Lower leg skin (tissue), 4 donors: ENCODE results near the gene ALDH3B2. TPM values are rescaled to one million over a fixed set of nuclear protein-coding genes. Genes with fewer than 3 reads are reported as not detected.

Experiments used
- DNase-seq, 2 donors: peaks; one replicate each; pipeline ENCODE4 v3.0.0-alpha.2; 2019; ENCODE audit warnings: low spot score in 2 of 2
- H3K4me3 ChIP-seq: fragments of 200-600 bp; sonication (generic); 2 replicates; pipeline ENCODE4 v1.5.1; 2017; ENCODE audit warnings: mild to moderate bottlenecking, low read depth; ENCODE audit not compliant: poor library complexity, severe bottlenecking
- POLR2A ChIP-seq, 2 donors: fragments of 450-650 bp; IDR thresholded peaks; one replicate each; pipeline ENCODE4 v1.6.1; 2016 to 2017; ENCODE audit warnings: antibody characterized with exemption in 2 of 2, mild to moderate bottlenecking in 1 of 2, moderate library complexity in 1 of 2
- WGBS, 2 donors: methylation state at CpG; one replicate each; pipeline ENCODE4 v1.1.5; 2018; 5-methylcytosine and 5-hydroxymethylcytosine counted together
- intact Hi-C: fragments of 100-400 bp; cut with DNase I; formaldehyde crosslinking; loops from one replicate; pipeline ENCODE4 v1.15.0; 2023; ENCODE audit warnings: low total_unique reads
- total RNA-seq, 4 donors: library from RNA; depleted of rRNA; stranded (reverse); fragments of >200 nt; gene quantifications; one replicate each; pipeline ENCODE4 v1.1.0, GENCODE V29; 2016
- TF ChIP-seq, protein P1 (sequence below), 3 donors: fragments of 450-650 bp; IDR thresholded peaks; one replicate each; pipeline ENCODE4 v1.5.1; 2016; ENCODE audit warnings: antibody characterized with exemption in 3 of 3, mild to moderate bottlenecking in 3 of 3, moderate library complexity in 2 of 3

The ALDH3B2 gene
- total RNA-seq, 4 donors from 2014 or later: 127 to 221 (median 170) TPM

DNA sequence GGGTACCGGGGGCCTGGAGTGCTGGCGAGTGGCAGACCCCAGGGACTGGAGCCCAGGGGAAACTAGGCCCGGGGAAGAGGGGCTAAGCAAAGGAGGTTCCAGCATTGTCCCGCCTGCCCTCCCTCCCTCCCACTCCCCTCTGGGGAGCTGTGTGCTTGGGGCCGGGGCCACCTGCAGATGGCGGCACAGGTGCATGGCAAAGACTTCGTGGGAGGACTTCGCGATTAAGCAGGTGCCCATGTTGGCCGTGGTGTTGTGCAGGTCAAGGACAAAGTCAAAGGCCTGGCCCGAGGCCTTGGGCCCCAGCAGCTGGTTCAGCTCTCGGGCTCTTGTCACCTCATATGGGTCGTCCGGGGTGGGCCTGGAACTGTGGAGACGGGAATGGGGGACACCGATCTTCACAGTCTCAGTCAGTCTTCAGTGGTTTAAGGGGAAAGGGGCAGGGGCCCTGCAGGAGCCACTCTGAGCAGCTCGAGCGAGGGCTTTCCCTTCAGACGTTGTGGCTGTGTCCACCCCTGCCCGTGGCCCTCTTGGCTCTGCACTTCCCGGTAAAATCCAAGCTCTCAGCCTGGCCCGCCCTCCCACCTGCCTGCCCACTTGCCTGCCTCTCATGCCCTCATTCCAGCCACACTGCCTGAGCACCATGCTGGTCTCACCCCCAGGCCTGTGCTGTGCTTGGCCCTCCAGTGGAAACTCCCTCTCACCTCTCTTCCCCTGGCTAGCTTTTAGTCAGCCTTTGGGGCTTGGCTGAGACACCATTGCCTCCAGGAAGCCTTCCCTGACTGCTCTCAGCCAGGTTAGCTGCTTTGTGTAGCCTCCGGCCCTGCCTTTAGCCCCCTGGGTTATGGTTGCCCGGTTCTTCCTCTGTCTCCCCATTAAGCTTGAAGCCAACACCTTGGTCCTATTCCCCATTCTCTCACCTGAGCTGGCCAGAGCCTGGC is 28.6 kb downstream of the ALDH3B2 start:
- no peak overlapping the region for H3K4me3 ChIP-seq
- DNase-seq: peak in 1 of 2 donors; percentile 68
- TF ChIP-seq, protein P1, sequence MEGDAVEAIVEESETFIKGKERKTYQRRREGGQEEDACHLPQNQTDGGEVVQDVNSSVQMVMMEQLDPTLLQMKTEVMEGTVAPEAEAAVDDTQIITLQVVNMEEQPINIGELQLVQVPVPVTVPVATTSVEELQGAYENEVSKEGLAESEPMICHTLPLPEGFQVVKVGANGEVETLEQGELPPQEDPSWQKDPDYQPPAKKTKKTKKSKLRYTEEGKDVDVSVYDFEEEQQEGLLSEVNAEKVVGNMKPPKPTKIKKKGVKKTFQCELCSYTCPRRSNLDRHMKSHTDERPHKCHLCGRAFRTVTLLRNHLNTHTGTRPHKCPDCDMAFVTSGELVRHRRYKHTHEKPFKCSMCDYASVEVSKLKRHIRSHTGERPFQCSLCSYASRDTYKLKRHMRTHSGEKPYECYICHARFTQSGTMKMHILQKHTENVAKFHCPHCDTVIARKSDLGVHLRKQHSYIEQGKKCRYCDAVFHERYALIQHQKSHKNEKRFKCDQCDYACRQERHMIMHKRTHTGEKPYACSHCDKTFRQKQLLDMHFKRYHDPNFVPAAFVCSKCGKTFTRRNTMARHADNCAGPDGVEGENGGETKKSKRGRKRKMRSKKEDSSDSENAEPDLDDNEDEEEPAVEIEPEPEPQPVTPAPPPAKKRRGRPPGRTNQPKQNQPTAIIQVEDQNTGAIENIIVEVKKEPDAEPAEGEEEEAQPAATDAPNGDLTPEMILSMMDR (IDR thresholded peaks at IDR 0.05): no peak
- TF ChIP-seq POLR2A (IDR thresholded peaks at IDR 0.05): no peak
- intact Hi-C loops: no loop called here
- WGBS, 2 donors: 82 to 86% methylated on average over 18 to 22 of the region's 24 CpGs

DNA sequence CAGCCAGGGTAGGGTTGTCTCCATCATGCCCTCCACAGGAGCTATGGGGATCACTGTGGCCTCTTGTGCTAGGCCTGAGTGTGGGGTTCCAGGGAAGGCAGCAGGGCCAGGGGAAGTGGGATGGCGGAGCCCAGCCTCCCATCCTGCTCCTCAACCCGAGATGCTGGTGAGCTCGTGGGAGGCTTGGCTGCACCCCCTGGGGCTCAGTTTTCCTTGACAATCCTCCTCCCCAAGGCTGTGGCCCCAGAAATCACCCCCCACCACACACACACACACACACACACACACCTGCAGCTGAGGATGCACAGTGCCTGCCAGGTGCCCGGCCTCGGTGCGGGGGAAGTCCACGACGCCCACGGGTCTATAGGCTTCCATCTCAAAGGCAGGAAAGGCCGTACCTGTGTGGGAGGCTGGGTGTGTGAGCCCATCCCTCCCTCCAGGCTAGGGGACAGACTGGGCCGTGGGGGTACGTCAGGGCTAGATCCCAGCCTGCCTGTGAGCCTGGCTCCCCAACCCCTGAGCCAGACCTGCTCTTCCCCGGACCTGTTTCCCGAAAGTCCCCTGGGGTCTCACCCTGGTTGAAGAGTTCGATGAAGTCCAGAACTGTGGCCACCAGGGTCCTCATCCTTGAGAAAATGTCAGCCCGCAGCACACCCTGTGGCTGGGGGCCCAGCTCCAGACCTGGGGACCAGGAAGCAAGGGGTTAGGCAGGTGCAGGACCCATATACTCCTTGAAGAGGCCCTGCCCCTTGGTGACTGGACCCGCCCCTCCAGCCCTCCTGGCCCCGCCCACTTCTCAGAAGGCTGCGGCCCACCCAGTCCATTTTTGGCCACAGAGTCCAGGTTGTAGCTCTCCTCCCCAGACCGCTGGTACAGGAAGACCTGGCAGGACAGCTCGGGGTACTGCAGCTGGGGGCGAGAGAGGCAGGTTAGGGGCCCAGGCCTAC is 29.7 kb downstream of the ALDH3B2 start:
- TF ChIP-seq, protein P1 (IDR thresholded peaks at IDR 0.05): no peak
- no peak for TF ChIP-seq POLR2A (IDR thresholded peaks at IDR 0.05)
- DNase-seq: peak in 1 of 2 donors; percentile 81
- WGBS, 2 donors: 78 to 87% methylated on average over 20 of the region's 22 CpGs
- intact Hi-C loops: no loop called here
- no peak overlapping the region for H3K4me3 ChIP-seq

DNA sequence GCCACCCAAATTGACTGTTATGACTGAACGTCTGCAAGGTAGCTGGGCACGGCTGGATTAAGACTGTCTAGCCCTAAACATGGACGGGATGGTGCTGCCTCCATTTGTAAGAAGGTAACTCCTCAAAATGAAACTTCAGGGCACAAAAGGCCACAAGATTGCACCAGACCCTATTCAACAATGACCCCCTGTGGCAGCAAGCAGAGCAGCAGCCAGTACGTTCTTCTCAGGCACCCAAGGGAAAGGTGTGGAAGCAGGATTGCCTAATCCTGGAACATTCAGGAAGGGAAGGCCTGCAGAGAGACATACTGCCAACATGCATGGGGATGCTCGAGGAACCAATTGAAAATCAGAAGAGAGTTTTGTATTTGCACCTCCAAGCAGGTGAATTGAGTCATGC is 30.4 kb downstream of the ALDH3B2 start:
- no peak for TF ChIP-seq POLR2A (IDR thresholded peaks at IDR 0.05)
- TF ChIP-seq, protein P1 (IDR thresholded peaks at IDR 0.05): no peak
- H3K4me3 ChIP-seq: no peak overlapping the region
- 79 to 83% methylated on average over 5 of the region's 5 CpGs for WGBS, 2 donors
- intact Hi-C loops: no loop called here
- peak in 1 of 2 donors; percentile 45 for DNase-seq

DNA sequence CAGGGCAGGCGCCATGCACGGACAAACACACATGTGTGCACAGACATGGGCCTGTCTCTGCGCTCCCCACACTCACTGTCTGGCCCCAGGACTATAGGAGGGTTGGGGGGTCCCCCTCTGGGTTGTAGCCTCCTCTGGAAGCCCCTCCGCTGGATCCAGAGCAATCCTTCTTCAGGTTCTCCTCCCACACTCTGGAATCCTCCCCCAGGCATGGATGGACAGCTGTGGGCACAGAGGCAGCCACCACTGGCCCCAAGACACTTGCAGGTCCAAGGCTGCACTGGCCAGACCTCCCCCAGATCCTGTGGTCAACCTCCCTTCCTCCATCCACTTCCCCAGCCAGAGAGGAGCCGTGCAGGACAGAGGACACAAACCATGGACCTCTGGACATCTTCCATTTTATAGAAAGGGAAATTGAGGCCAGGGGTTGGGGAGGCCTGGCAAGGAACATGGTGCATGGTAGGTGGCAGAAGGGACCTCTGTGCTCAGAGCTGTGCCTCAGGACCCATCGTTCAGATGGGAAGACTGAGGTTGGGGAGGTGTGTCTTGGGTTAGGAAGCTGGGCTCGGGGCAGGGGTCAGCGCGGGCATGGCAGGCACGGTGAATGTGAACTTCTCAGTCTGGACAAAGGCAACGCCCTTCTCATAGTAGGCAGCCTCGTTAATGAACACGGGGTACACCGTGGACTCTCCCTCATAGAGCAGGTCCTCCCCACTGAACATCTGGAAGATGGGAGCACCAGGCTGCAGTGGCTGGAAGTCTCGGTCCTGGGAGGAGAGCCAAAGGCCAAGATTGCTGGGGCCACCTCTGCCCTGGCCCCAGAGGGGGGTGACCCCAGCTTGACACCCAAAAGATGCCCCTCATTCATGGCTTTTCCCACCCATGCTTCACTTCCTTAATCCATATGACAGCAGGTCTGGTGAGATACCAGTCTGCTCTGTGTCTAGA is 32.0 kb downstream of the ALDH3B2 start:
- TF ChIP-seq, protein P1 (IDR thresholded peaks at IDR 0.05): no peak
- TF ChIP-seq POLR2A (IDR thresholded peaks at IDR 0.05): no peak
- 78 to 87% methylated on average over 15 of the region's 15 CpGs for WGBS, 2 donors
- intact Hi-C loops: no loop called here
- no peak for DNase-seq
- H3K4me3 ChIP-seq: no peak overlapping the region
